NCI-H2081 (cell line): ENCODE results near the gene C2orf68.
"Not testable (repeated sequence)": the region's sequence is repeated elsewhere in the genome, so short reads cannot be mapped to it uniquely, and the experiment has no call there.

Source experiments
- DNase-seq, 2 experiments: peaks; one replicate each; lab custom pipeline; 2025; lab: John Stamatoyannopoulos, UW

C2orf68 gene

GRCh38 chr2:85631316-85631715 is 19.4 kb upstream of the C2orf68 start:
- no peak for DNase-seq

GRCh38 chr2:85628658-85629057 is 16.8 kb upstream of the C2orf68 start:
- DNase-seq, result no peak

- DNase-seq, result no peak
Measured at GRCh38 chr2:85623991-85624390, 12.1 kb upstream of the C2orf68 start.

GRCh38 chr2:85621338-85621737 is 9.5 kb upstream of the C2orf68 start:
- no peak for DNase-seq

- no peak for DNase-seq
Measured at GRCh38 chr2:85619617-85620016, 7.8 kb upstream of the C2orf68 start.

GRCh38 chr2:85617723-85618122 is 5.9 kb upstream of the C2orf68 start:
- DNase-seq, result not testable (repeated sequence)

GRCh38 chr2:85615413-85615728 is 3.5 kb upstream of the C2orf68 start:
- DNase-seq, result no peak

- not testable (repeated sequence) for DNase-seq
Measured at GRCh38 chr2:85614757-85615156, 2.9 kb upstream of the C2orf68 start.

- no peak for DNase-seq
Measured at GRCh38 chr2:85613717-85614515, 2.0 kb upstream of the C2orf68 start.

GRCh38 chr2:85611217-85611704 is 605 bp downstream of the C2orf68 start:
- DNase-seq, result peak in 1 of 2 experiments; percentile 37

GRCh38 chr2:85607268-85608215 is 4.3 kb downstream of the C2orf68 start:
- DNase-seq, result no peak

- no peak for DNase-seq
Measured at GRCh38 chr2:85606116-85606455, 5.8 kb downstream of the C2orf68 start.

- no peak for DNase-seq
Measured at GRCh38 chr2:85605406-85606115, 6.3 kb downstream of the C2orf68 start.

- peak in 1 of 2 experiments; percentile 5 for DNase-seq
Measured at GRCh38 chr2:85604568-85605339, 7.1 kb downstream of the C2orf68 start.

- not testable (repeated sequence) for DNase-seq
Measured at GRCh38 chr2:85604133-85604444, 7.8 kb downstream of the C2orf68 start.

GRCh38 chr2:85602476-85603234 is 9.2 kb downstream of the C2orf68 start, which contains the start of gene TMEM150A:
TMEM150A (minus strand) TSS chr2:85602698; CDS start chr2:85601948, 750 bp downstream.
- DNase-seq, result peak; percentile 57 to 76

GRCh38 chr2:85601771-85602475 is 9.9 kb downstream of the C2orf68 start:
- no peak for DNase-seq

GRCh38 chr2:85600951-85601770 is 10.7 kb downstream of the C2orf68 start:
- no peak for DNase-seq

GRCh38 chr2:85600235-85600575 is 11.7 kb downstream of the C2orf68 start:
- no peak for DNase-seq
